Ramos (cell line): ENCODE results near the gene TAPBP.
"Not testable (repeated sequence)": the region's sequence is repeated elsewhere in the genome, so short reads cannot be mapped to it uniquely, and the experiment has no call there.

Source experiments
- in situ Hi-C: fragments of 300-500 bp; cut with MboI; formaldehyde crosslinking; loops from one replicate; pipeline ENCODE4 v1.14.3; 2022; ENCODE audit warnings: low sequenced_read_pairs; ENCODE audit not compliant: unreplicated experiment

TAPBP gene

GRCh38 chr6:33297956-33298772 is 15.7 kb downstream of the TAPBP start:
- in situ Hi-C loops, result no loop called here

- in situ Hi-C loops, result no loop called here
Measured at GRCh38 chr6:33297406-33297955, 16.4 kb downstream of the TAPBP start.

- in situ Hi-C loops, result no loop called here
Measured at GRCh38 chr6:33296797-33297405, 17.0 kb downstream of the TAPBP start.

- in situ Hi-C loops, result no loop called here
Measured at GRCh38 chr6:33295621-33296369, 18.1 kb downstream of the TAPBP start.

- in situ Hi-C loops, result no loop called here
Measured at GRCh38 chr6:33294086-33294823, 19.6 kb downstream of the TAPBP start.

GRCh38 chr6:33292996-33293682 is 20.7 kb downstream of the TAPBP start:
- in situ Hi-C loops, result no loop called here

- in situ Hi-C loops, result no loop called here
Measured at GRCh38 chr6:33290459-33290858, 23.4 kb downstream of the TAPBP start.

- in situ Hi-C loops, result no loop called here
Measured at GRCh38 chr6:33289784-33290315, 24.0 kb downstream of the TAPBP start.

GRCh38 chr6:33288921-33289783 is 24.7 kb downstream of the TAPBP start, which contains the start of the genes PFDN6 and WDR46:
Gene PFDN6 (plus strand): TSS chr6:33289601. CDS start chr6:33289857, 256 bp downstream.
Gene WDR46 (minus strand): TSS chr6:33289239. CDS start chr6:33289170, 69 bp downstream.
- in situ Hi-C loops, result no loop called here

- in situ Hi-C loops, result no loop called here
Measured at GRCh38 chr6:33288141-33288920, 25.5 kb downstream of the TAPBP start.

- in situ Hi-C loops, result no loop called here
Measured at GRCh38 chr6:33286946-33287914, 26.6 kb downstream of the TAPBP start.

GRCh38 chr6:33285214-33285613 is 28.7 kb downstream of the TAPBP start:
- in situ Hi-C loops, result not testable (repeated sequence)

- in situ Hi-C loops, result no loop called here
Measured at GRCh38 chr6:33280539-33280938, 33.3 kb downstream of the TAPBP start.

- in situ Hi-C loops, result no loop called here
Measured at GRCh38 chr6:33279971-33280511, 33.8 kb downstream of the TAPBP start.

- in situ Hi-C loops, result no loop called here
Measured at GRCh38 chr6:33279257-33279695, 34.6 kb downstream of the TAPBP start.

- in situ Hi-C loops, result no loop called here
Measured at GRCh38 chr6:33278810-33279209, 35.1 kb downstream of the TAPBP start.
